ES-I3 (cell line): ENCODE measurements around the gene MYO1E.

Source experiments
- H3K36me3 ChIP-seq: 2 replicates; pipeline ENCODE4 v1.6.1; 2013; ENCODE audit warnings: mild to moderate bottlenecking, low read length, control low read depth, moderate library complexity; ENCODE audit not compliant: insufficient read depth
- H3K4me1 ChIP-seq: 2 replicates; pipeline ENCODE4 v1.6.1; 2013; ENCODE audit warnings: mild to moderate bottlenecking, control low read depth, low read length; ENCODE audit not compliant: insufficient read depth
- H3K9ac ChIP-seq: 2 replicates; pipeline ENCODE4 v1.6.1; 2013; ENCODE audit warnings: low read depth, mild to moderate bottlenecking, low read length, moderate library complexity
- H3K9me3 ChIP-seq: 2 replicates; pipeline ENCODE4 v1.6.1; 2013; ENCODE audit warnings: mild to moderate bottlenecking, low read length, moderate library complexity; ENCODE audit not compliant: control insufficient read depth, insufficient read depth

MYO1E gene

DNA sequence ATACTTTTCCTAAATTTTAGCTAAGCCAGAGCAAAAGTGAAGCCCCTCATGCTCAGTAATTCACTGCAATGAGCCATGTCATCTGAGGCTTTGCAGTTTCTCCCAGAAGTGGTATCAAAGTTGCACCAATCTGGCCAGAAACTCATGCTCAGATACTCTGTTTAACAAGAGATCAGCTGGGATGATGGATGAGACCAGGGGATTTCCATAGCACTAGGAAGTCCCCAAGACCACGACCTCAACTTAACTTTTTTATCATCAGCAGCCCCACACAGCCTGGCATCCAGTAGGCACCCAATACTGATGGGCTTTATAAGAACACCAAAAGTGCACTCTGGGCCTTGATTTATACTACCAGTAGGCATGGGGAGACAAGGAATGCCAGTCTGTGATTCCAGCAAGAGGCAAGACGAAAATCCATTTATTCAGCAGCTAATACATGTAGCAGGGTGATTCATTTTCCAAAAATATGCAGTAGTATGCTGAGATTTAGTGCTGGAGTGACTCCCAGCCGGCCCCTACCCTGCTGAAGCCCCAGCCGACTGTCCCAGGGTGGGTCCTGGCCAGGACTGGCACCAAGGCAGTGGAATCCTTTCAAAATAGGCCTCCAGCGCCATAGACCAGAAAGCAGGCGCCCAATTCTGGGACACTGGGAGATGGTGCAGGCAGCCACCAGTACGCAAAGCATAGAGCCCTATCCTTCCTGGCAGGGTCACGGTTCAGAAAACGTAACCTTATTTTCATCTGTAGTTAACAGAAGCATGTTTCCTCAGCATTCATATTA is 166.6 kb downstream of the MYO1E start:
- peaks cover 10% of the 10 kb centered on the region; the same call in 1 of the 2 replicates for H3K36me3 ChIP-seq
- no peaks in the 10 kb centered on the region for H3K4me1 ChIP-seq
- H3K9ac ChIP-seq: no peak overlapping the region
- H3K9me3 ChIP-seq: no peaks in the 10 kb centered on the region

DNA sequence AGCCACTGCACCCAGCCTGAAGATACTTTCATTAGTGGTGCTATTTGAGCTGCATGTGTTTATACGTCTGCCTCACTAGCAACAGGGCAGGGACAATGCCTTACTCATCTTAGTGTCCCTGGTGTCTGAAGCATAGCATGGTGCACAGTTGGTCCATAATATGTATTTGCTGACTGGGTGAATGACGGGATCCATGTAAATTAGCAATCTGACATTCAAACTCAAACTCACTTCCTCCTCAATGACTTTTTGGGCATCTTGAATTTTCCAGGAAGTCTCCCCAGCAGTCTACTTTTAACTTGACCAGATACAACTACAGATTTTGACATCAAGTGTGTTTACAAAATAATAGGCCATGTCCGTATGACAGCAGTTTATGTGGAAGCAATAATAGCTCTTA is 169.0 kb downstream of the MYO1E start:
- Histone ChIP-seq H3K9me3 (no peaks in the 10 kb centered on the region), H3K4me1 (no peaks in the 10 kb centered on the region), H3K36me3 (peaks cover 11% of the 10 kb centered on the region; the same call in 1 of the 2 replicates), H3K9ac (no peak overlapping the region)

DNA sequence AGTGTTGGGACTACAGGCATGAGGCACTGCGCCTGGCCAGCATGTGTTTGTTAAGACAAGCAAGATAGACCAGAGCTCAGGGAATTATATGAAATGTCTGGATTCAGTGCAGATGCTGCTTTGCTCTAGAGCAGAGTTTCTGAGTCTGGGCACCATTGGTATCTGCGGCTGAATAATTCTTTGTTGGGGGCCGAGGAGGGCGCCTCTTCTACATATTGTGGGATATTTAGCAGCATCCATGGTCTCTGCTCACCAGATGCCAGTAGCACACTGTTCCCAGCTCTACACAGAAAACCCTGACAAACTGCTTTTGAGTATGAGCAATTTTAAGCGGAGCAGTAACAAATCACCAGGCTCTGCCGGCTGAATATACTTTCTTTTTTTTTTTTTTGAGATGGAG is 169.7 kb downstream of the MYO1E start:
- Histone ChIP-seq H3K9me3 (no peaks in the 10 kb centered on the region), H3K4me1 (no peaks in the 10 kb centered on the region), H3K36me3 (peaks cover 9% of the 10 kb centered on the region; the same call in 1 of the 2 replicates), H3K9ac (no peak overlapping the region)

- peaks cover 3% of the 10 kb centered on the region; the same call in 1 of the 2 replicates for H3K36me3 ChIP-seq
- no peaks in the 10 kb centered on the region for H3K4me1 ChIP-seq
- H3K9me3 ChIP-seq: no peaks in the 10 kb centered on the region
- no peak overlapping the region for H3K9ac ChIP-seq
Measured at GRCh38 chr15:59200560-59200959, 172.1 kb downstream of the MYO1E start.

GRCh38 chr15:59199626-59200465 is 172.8 kb downstream of the MYO1E start:
- no peaks in the 10 kb centered on the region for H3K4me1 ChIP-seq
- H3K9me3 ChIP-seq: no peaks in the 10 kb centered on the region
- H3K36me3 ChIP-seq: peaks cover 3% of the 10 kb centered on the region; the same call in 1 of the 2 replicates
- no peak overlapping the region for H3K9ac ChIP-seq

DNA sequence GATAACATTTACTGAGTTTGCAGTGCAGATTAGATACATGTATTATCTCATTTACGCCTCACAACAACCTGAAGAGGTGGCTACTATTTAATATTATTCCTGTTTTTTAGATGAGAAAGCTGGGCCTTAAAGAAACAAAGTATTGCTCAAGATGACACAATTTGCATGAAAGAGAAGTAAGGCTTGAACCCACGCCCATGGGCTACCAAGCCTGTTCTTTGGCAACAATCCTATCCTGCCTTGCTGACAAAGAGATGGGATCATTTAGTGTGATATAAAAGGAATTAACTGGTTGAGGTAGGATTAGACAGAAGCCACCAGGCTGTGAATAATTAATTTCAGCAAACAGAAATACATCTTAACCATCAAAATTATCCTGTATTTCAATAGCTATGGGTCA is 175.2 kb downstream of the MYO1E start:
- Histone ChIP-seq H3K9ac (no peak overlapping the region), H3K36me3 (peaks cover 6% of the 10 kb centered on the region), H3K9me3 (no peaks in the 10 kb centered on the region), H3K4me1 (no peaks in the 10 kb centered on the region)

GRCh38 chr15:59196416-59196815 is 176.3 kb downstream of the MYO1E start:
- H3K36me3 ChIP-seq: peaks cover 6% of the 10 kb centered on the region
- H3K9ac ChIP-seq: no peak overlapping the region
- H3K9me3 ChIP-seq: no peaks in the 10 kb centered on the region
- H3K4me1 ChIP-seq: no peaks in the 10 kb centered on the region

GRCh38 chr15:59194639-59195325 is 177.9 kb downstream of the MYO1E start:
- Histone ChIP-seq H3K9ac (no peak overlapping the region), H3K36me3 (peaks cover 3% of the 10 kb centered on the region), H3K4me1 (no peaks in the 10 kb centered on the region), H3K9me3 (no peaks in the 10 kb centered on the region)

DNA sequence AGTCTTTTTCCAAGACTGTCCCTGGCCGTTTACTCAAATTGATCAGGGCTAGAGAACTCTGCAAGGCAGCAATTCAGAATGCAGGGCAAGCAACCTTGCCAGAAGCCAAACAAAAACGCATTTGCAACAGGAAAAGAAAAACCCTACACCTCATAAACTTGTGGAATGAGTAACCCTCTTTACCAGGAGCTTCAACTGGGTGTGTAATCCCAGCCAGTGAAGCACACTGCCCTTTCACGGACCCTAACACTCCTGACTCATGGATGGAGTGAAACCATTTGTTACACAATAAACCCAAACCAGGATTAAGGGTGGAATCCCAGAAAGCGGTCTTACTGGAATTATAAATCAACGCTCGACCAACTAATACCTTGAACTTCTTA is 180.8 kb downstream of the MYO1E start:
- no peak overlapping the region for H3K9ac ChIP-seq
- peaks cover 10% of the 10 kb centered on the region for H3K36me3 ChIP-seq
- H3K4me1 ChIP-seq: no peaks in the 10 kb centered on the region
- H3K9me3 ChIP-seq: peaks cover 3% of the 10 kb centered on the region; the same call in 1 of the 2 replicates

- Histone ChIP-seq H3K9me3 (peaks cover 3% of the 10 kb centered on the region; the same call in 1 of the 2 replicates), H3K9ac (no peak overlapping the region), H3K36me3 (peaks cover 10% of the 10 kb centered on the region), H3K4me1 (no peaks in the 10 kb centered on the region)
Measured at GRCh38 chr15:59190291-59190690, 182.4 kb downstream of the MYO1E start.

DNA sequence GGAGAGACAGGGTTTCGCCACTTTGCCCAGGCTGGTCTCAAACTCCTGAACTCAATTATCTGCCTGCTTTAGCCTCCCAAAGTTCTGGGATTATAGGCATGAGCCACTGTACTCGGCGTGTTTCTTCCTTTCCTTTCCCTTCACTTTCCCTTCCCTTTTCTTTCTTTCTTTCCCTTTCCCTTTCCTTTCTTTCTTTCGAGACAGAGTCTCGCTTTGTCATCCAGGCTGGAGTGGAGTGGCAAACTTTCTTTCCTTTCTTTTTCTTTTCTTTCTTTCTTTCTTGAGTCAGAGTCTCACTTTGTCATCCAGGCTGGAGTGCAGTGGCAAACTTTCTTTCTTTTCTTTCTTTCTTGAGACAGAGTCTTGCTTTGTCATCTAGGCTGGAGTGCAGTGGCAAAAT is 183.4 kb downstream of the MYO1E start:
- Histone ChIP-seq H3K36me3 (peaks cover 10% of the 10 kb centered on the region), H3K9me3 (peaks cover 3% of the 10 kb centered on the region; the same call in 1 of the 2 replicates), H3K9ac (no peak overlapping the region), H3K4me1 (no peaks in the 10 kb centered on the region)

GRCh38 chr15:59186501-59186900 is 186.2 kb downstream of the MYO1E start:
- Histone ChIP-seq H3K9me3 (peaks cover 6% of the 10 kb centered on the region; the same call in 1 of the 2 replicates), H3K9ac (no peak overlapping the region), H3K36me3 (peaks cover 7% of the 10 kb centered on the region), H3K4me1 (no peaks in the 10 kb centered on the region)

- Histone ChIP-seq H3K9me3 (peaks cover 6% of the 10 kb centered on the region; the same call in 1 of the 2 replicates), H3K36me3 (peaks cover 7% of the 10 kb centered on the region), H3K9ac (no peak overlapping the region), H3K4me1 (no peaks in the 10 kb centered on the region)
Measured at GRCh38 chr15:59185725-59186124, 186.9 kb downstream of the MYO1E start.

GRCh38 chr15:59180945-59181600 is 191.6 kb downstream of the MYO1E start:
- Histone ChIP-seq H3K9me3 (peaks cover 3% of the 10 kb centered on the region; the same call in 1 of the 2 replicates), H3K36me3 (no peaks in the 10 kb centered on the region; the same call in 1 of the 2 replicates), H3K4me1 (no peaks in the 10 kb centered on the region), H3K9ac (no peak overlapping the region)
